ENCODE results near the gene LETM1.

Gene LETM1

DNA sequence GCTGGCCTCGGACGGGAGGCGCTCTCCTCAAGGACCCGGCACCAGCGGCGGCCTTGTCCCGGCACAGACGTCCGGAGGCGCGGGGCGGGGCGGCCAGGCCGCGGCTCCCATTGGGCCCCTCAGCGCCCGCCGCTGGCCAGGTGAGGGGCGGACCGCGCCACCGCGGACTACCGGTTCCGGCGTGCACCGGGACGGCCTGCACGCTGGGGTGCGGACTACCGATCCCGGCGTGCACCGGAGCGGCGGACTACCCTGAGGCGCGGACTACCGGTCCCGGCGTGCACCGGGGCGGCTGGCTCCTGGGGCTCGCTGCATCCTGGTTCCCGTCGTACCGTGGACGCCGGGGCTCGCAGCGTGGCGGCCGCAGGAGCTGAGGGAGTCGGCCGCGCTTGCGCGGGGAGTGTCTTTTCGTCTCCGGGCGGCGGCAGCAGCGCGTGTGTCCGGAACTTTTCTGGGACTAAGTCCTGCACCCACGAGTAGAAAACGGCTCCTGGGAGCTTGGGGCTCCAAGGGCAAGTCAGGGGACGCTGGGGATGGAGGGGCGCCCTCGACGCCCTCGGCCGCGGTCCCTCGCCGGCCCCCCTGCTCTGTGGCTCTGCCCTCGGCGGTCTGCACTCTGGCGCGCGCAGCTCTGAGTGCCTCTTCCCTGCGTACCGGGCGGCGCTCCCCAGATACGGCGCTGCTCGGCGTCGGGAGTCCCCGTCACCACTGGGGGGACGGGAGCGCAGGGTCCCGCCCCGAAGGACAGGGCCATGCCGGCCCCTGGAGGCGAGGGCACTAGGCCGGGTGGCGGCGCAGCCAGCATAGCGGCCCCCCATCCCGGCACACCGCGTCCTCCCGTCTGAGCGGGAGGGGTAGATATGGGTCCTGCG lies at the start of gene LETM1:
Gene LETM1 (minus strand): TSS at position 86 of the 872 bp plus-strand sequence. CDS start 206 bp downstream, outside the sequence.
- DNase-seq (ENCODE audit: low read depth), result peak; percentile 67

- no peak for DNase-seq (ENCODE audit: low read depth)
These were observed 48.1 kb upstream of the LETM1 start for GRCh38 chr4:1904042-1904441.

- no peak for DNase-seq (ENCODE audit: low read depth)
These were observed 47.1 kb upstream of the LETM1 start for GRCh38 chr4:1903035-1903434.

GRCh38 chr4:1902243-1902642 lies 46.3 kb upstream of the LETM1 start:
- no peak for DNase-seq (ENCODE audit: low read depth)

DNA sequence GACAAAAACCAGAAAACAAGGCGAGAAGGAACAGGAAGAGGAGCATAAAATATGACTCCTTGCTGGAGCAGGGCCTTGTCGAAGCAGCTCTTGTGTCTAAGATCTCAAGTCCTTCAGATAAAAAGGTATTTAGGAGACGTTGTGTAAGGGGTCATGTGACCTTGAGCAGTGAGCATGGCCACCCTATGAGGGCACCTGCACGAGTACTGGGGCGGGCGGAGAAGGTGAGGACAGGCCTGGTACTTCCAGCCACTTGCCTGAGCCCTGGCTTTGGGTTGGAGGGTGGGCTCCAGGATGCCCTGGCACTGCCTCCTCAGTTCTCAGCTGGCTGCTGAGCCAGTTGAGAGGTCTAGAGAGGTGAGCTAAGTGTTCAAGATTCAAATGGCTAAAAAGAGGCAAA lies 45.2 kb upstream of the LETM1 start:
- no peak for DNase-seq (ENCODE audit: low read depth)

GRCh38 chr4:1900624-1901023 lies 44.7 kb upstream of the LETM1 start:
- no peak for DNase-seq (ENCODE audit: low read depth)

GRCh38 chr4:1900087-1900433 lies 44.1 kb upstream of the LETM1 start:
- no peak for DNase-seq (ENCODE audit: low read depth)

DNA sequence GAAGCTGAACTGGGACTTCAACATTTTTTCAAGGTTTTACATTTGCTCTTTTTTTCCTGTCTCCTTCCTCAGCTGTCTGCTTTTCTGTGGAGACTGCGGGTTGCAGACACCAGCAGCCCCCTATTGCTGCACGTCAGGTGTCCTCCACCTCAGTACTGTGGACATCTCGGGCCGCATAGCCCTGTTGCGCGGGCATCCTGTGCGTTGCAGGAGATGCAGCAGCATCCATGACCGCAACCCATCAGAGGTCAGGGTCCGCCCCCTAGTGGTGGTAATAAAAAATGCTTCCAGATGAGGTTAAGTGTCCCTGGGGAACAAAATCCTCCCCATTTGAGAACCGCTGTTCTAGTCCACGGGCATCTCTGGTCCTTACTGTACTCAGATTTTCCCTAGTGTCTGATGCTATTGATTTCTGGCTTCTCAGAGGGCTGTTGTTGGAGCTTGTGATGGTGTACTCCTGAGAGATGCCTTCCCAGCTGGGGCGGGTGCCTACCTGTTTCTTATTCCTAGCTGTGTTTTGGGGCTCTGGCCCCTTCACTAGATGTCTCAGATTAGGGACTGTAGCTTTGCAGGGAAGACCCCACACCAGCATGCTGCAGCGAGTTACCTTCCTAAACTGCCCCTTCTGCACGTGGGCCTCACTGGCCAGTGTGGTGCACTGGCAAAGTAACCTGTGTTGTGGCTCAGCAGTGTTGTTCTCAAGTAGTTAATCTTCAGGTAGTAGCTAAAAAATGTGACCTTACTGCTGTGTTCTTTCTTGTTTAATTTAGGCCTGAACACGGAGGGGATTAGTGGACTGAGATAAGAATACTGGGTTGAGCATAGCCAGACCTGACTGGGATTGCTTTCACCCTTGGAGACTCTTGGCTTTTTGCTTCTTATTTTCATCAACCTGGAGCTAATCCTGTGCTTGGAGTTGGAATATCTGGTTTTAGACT lies 43.5 kb upstream of the LETM1 start:
- no peak for DNase-seq (ENCODE audit: low read depth)

DNA sequence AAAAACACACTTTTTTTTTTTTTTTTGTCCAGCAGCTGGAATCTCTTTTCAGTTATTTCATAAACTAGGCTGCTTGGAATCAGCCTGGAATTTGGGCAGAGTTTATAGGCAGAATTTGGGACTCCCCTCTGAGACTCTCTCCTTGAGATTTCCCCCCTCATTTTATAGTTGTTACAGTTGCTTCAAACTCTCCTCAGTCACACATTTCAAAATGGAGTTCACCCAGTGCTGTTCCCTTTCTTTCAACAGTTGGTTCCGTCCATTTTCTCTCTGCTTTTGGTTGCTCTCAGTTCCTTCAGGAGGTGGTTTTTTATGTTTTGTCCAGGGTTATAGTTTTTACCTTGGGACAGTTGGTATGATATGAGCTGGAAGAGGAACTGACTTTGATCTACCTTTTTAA lies 42.7 kb upstream of the LETM1 start:
- no peak for DNase-seq (ENCODE audit: low read depth)

- DNase-seq (ENCODE audit: low read depth), result no peak
These were observed 42.1 kb upstream of the LETM1 start for GRCh38 chr4:1898007-1898406.

DNA sequence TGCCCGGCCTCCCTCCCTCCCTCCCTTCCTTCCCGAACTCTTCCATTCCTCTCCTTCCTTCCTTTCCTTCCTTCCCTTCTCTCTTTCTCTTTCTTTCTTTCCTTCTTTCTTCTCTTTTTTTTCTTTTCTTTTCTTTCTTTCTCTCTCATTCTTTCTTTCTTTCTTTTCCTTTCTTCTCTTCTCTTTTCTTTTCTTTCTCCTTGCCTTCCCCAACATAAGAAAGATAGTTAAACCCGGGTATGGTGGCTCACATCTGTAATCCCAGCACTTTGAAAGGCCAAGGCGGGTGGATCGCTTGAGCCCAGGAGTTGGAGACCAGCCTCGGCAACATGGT lies 40.7 kb upstream of the LETM1 start:
- DNase-seq (ENCODE audit: low read depth), result no peak

DNA sequence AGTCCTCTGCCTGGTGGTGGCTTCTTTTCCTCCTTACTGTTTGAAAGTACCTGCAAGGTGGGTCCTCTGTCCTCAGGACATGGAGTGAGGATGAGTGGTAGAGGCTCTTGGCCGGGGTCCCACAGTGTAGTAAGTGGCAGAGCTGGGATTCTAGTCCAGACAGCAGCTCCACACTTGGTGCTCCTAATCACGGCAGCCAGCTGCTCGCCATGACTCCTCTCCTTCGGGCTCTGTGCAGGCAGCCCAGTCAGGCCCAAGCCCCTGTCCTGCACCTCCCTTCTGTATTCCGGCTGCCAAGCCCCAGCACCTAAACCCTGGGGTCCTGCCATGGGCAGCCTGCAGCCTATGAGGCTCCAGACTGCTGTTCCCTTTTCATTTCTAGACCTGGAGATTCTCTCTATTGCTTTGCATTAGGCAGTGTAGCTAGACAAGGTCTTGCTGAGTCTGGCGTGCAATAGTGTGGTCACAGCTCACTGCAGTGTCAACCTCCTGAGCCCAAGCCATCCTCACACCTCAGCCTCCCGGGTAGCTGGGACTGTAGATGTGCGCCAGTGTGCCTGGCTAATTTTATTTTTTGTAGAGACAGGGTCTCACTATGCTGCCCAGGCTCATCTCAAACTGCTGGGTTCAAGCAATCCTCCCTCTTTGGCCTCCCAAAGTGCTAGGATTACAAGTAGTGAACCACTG lies 40.2 kb upstream of the LETM1 start:
- DNase-seq (ENCODE audit: low read depth), result no peak

- no peak for DNase-seq (ENCODE audit: low read depth)
These were observed 35.1 kb upstream of the LETM1 start for GRCh38 chr4:1890979-1891570.

GRCh38 chr4:1887052-1887451 lies 31.1 kb upstream of the LETM1 start:
- DNase-seq (ENCODE audit: low read depth), result no peak

DNA sequence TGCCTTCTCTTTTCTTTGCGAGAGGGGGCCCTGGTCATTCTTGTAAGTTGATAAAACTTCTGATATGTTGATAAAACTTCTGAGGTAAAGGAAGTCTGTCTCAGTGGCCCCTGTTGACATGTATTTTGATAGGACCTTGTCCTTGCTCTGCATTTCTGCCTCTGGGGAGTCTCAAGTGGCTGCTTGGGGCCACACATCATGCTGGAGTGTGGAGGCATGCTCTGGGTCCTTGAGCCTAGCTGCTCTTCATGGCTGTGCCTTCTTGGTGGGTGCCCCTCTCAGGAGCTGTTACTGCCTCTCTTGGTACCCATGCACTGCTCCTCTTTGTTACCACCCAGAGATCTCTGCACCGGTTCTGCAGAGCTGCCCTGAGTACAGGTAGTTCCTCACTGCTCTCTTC lies 29.5 kb upstream of the LETM1 start:
- DNase-seq (ENCODE audit: low read depth), result no peak

GRCh38 chr4:1883583-1883982 lies 27.6 kb upstream of the LETM1 start:
- DNase-seq (ENCODE audit: low read depth), result no peak

DNA sequence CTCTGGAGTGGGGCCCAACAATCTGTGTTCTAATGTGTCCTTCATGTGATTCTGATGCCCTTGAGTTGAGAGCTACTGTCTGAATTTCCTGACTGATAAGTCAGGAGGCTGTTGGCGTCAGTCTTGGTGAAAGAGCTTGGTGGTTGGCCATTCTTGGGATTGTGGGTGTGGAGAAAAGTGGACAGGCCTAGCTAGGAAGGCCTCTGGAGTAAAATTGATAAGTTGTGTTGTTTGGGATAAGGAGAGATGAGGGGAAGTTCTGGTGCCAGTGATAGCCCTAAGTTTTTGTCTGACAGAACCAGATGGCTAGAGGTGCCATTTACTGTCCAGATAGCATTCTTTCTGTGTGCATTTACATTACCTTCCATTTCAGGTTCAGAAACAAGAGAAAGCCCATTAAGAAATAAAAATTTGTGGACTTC lies 26.9 kb upstream of the LETM1 start:
- DNase-seq (ENCODE audit: low read depth), result no peak

GRCh38 chr4:1880332-1880731 lies 24.4 kb upstream of the LETM1 start:
- no peak for DNase-seq (ENCODE audit: low read depth)

GRCh38 chr4:1879485-1879884 lies 23.5 kb upstream of the LETM1 start:
- DNase-seq (ENCODE audit: low read depth), result no peak

- no peak for DNase-seq (ENCODE audit: low read depth)
These were observed 18.2 kb upstream of the LETM1 start for GRCh38 chr4:1874201-1874600.

DNA sequence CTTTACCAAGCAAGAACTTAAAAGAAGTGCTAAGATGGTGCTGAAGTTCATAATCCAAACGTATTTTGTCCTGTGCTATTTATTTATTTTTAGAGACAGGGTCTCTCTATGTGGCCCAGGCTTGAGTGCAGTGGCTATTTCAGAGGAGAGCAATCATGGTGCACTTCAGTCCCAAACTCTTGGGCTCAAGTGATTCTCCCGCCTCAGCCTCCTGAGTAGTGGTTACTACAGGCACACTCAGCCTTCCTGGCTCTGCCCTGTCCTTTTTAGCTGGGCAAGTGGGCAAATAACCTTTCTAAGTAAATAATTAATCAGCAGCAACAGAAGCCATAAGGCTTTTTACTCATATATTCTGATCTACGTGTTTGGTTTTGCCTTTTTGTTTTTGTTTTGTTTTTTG lies 17.8 kb upstream of the LETM1 start:
- DNase-seq (ENCODE audit: low read depth), result no peak

GRCh38 chr4:1873291-1873690 lies 17.3 kb upstream of the LETM1 start:
- no peak for DNase-seq (ENCODE audit: low read depth)
